ENCODE data around the gene TNFSF13B. TPM values are rescaled to one million over a fixed set of nuclear protein-coding genes. Genes with fewer than 3 reads are reported as not detected.

Gene TNFSF13B
- total and polyA plus RNA-seq, 2 of the 8 experiments (the other 6 are each of a cell fraction or from before 2014, with no cell fraction given), result not detected

DNA sequence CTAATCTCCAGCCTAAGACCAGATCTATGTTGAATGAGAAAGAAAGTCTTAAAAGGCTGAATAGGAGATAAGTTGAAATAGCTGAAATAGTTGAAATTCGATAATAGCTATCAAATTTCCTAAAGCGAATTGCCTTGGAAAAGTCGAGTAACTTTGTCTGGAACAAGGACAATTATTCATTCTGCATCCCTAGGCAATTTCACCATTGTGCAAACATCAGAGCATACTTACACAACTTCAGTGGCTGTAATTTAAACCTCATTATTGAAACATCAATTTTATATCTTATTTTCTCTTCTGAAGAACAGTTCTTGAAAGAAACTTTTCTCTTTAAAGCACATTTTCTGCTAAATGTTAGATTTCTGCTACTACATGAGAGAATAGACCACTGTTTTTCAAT, 13.6 kb downstream of the TNFSF13B start:
- Histone ChIP-seq H3K4me1 (replicated peaks in 1 of 4; ENCODE audit: control insufficient read depth in 3 of 4, insufficient read depth in 4 of 4, low read length in 3 of 4) (no peaks in the 10 kb centered on the region; a peak in 1 of 7 replicates), H3K4me2 (ENCODE audit: insufficient read depth in 1 of 2, low read depth in 2 of 2, low read length in 2 of 2) (no peak overlapping the region), H3K79me1 (ENCODE audit: low read depth, low read length) (no peaks in the 10 kb centered on the region), H3K27me3 (replicated peaks in 1 of 4; ENCODE audit: control insufficient read depth in 3 of 4, extremely low read depth in 1 of 4, insufficient read depth in 3 of 4, low read length in 3 of 4) (no peaks in the 10 kb centered on the region), H3K14ac (ENCODE audit: insufficient read length) (no peak overlapping the region), H3K4me3 (ENCODE audit: extremely low read depth in 1 of 4, insufficient read depth in 2 of 4, low read depth in 3 of 4, low read length in 4 of 4) (no peak overlapping the region), H2BK20ac (ENCODE audit: low read length) (no peak overlapping the region), H2BK120ac (replicated peaks; ENCODE audit: low read depth, low read length) (no peak overlapping the region), H4K91ac (replicated peaks; ENCODE audit: insufficient read length, low read length) (no peak overlapping the region), H3K4ac (replicated peaks; ENCODE audit: insufficient read length, low read depth, low read length) (no peak overlapping the region), H3K23me2 (ENCODE audit: low read depth, low read length) (no peaks in the 10 kb centered on the region), H3K79me2 (ENCODE audit: control insufficient read depth in 1 of 2, insufficient read depth in 2 of 2, low read length in 2 of 2) (no peaks in the 10 kb centered on the region), H2BK15ac (ENCODE audit: low read length) (no peak overlapping the region), H2BK5ac (ENCODE audit: low read depth, low read length) (no peak overlapping the region), H2AFZ (ENCODE audit: low read length) (no peak overlapping the region), H3K36me3 (ENCODE audit: control insufficient read depth in 2 of 4, insufficient read depth in 4 of 4, low read length in 3 of 4) (no peaks in the 10 kb centered on the region), H4K20me1 (replicated peaks in 1 of 2; ENCODE audit: control insufficient read depth in 1 of 2, insufficient read depth in 2 of 2, low read length in 2 of 2) (no peaks in the 10 kb centered on the region), H3K9me3 (ENCODE audit: insufficient read depth in 2 of 2, low read depth in 1 of 2, low read length in 1 of 2) (no peaks in the 10 kb centered on the region), H3K56ac (replicated peaks; ENCODE audit: insufficient read length, low read depth, low read length) (no peak overlapping the region), H3K27ac (ENCODE audit: low read depth, low read length) (no peak overlapping the region), H2AK5ac (ENCODE audit: low read depth, low read length) (no peak overlapping the region), H2BK12ac (ENCODE audit: low read depth, low read length) (no peak overlapping the region), H3K9ac (replicated peaks in 1 of 4; ENCODE audit: extremely low read depth in 1 of 4, low read depth in 3 of 4, low read length in 3 of 4) (no peak overlapping the region), H3K18ac (ENCODE audit: extremely low read depth, low read length) (no peak overlapping the region), H3K23ac (ENCODE audit: insufficient read length) (no peak overlapping the region), H4K8ac (ENCODE audit: extremely low read depth, insufficient read depth, low read length) (no peak overlapping the region), H4K5ac (ENCODE audit: insufficient read length, low read depth, low read length) (no peak overlapping the region)
- FAIRE-seq, result no peak
- 89% methylated on average over 3 of the region's 3 CpGs; no CpG with 5 or more reads in 1 of the 2 experiments for WGBS, 2 experiments (ENCODE audit: extremely low coverage in 1 of 2, insufficient coverage in 1 of 2, insufficient read length in 1 of 2, insufficient replicate concordance in 2 of 2, low coverage in 1 of 2, low lambda C conversion rate in 2 of 2, missing lambda C conversion rate in 1 of 2)
- POLR2A ChIA-PET (ENCODE audit: partially characterized antibody), result no interaction called here
- no peak for DNase-seq (ENCODE audit: low read depth in 1 of 2, low spot score in 2 of 2)
- CTCF ChIA-PET (ENCODE audit: partially characterized antibody), result no interaction called here
- TF ChIP-seq RXRA (IDR thresholded peaks at IDR 0.05; ENCODE audit: insufficient read depth, low read depth, low read length) (no peak), NRF1 (IDR thresholded peaks at IDR 0.05; ENCODE audit: low read depth, low read length) (no peak), CHD1 (IDR thresholded peaks at IDR 0.05; ENCODE audit: low read depth, low read length) (no peak), BCL11A (IDR thresholded peaks at IDR 0.05; ENCODE audit: low read depth in 2 of 2, low read length in 2 of 2) (no peak), YY1 (IDR thresholded peaks at IDR 0.05; ENCODE audit: low read depth, low read length) (no peak), SIX5 (IDR thresholded peaks at IDR 0.05; ENCODE audit: low read depth, low read length) (no peak), KDM4A (IDR thresholded peaks at IDR 0.05; ENCODE audit: low read depth, low read length, severe bottlenecking) (no peak), RFX5 (IDR thresholded peaks at IDR 0.05; ENCODE audit: borderline replicate concordance, low read depth, low read length) (no peak), HDAC2 (IDR thresholded peaks at IDR 0.05; ENCODE audit: borderline replicate concordance in 1 of 2, low read depth in 2 of 2, low read length in 2 of 2) (no peak), CBX8 (IDR thresholded peaks at IDR 0.05; ENCODE audit: borderline replicate concordance, low read depth, low read length) (no peak)
- TF ChIP-seq, protein P1, sequence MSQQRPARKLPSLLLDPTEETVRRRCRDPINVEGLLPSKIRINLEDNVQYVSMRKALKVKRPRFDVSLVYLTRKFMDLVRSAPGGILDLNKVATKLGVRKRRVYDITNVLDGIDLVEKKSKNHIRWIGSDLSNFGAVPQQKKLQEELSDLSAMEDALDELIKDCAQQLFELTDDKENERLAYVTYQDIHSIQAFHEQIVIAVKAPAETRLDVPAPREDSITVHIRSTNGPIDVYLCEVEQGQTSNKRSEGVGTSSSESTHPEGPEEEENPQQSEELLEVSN (IDR thresholded peaks at IDR 0.05), result no peak

All from H1 (cell line).